ENCODE measurements around the gene NUCB2. TPM values are rescaled to one million over a fixed set of nuclear protein-coding genes. Genes with fewer than 3 reads are reported as not detected.

The NUCB2 gene
- polyA plus RNA-seq, 1 donor (not counting 4 experiments of a cell fraction or from before 2014, with no cell fraction given) = 44.2 TPM

DNA sequence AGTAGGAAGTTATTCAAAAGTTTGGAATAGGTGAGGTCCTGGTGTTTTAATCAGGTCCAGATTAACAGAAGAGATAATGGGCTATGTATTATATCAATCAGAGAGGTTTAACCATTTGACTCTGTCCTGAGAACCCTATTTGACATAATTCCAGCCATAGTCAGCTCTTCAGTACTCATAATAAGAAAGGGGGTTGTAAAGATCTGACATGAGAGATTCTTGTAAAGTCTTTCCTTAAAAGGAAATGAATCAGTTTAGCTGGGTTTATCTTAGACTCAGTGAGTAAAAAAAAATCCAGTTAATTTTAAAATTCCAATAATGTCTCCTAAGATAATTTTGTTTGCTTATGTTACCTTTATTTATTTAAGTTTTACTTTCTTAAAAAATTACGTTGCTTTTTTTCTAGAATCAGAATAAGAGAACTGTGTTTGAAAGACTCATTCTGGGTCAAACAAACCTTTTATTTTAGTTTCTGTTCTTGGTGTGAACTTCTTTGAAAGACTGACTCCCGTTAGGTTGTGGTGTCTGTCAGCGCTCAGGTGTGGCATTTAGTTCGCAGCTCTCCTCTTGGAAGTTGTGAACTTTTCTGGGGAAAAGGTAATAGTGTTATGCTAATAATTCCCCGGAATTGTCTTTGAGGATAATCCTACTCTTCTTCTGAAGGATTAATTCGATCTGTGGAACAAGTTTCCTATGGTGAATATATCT, 20.5 kb downstream of the NUCB2 start:
- Histone ChIP-seq H3K9me3 (ENCODE audit: control insufficient read depth, low read depth, low read length) (no peaks in the 10 kb centered on the region), H2AFZ (ENCODE audit: control insufficient read depth, low read length) (no peak overlapping the region), H3K36me3 (ENCODE audit: control insufficient read depth in 2 of 2, extremely low read depth in 1 of 2, insufficient read depth in 2 of 2, low read length in 2 of 2) (peaks cover 0 to 1% of the 10 kb centered on the region in 2 experiments), H3K27me3 (ENCODE audit: control insufficient read depth, extremely low read depth, insufficient read depth, low read length) (no peaks in the 10 kb centered on the region), H3K79me2 (ENCODE audit: control insufficient read depth, insufficient read depth, low read length) (no peaks in the 10 kb centered on the region), H3K4me3 (ENCODE audit: control insufficient read depth in 2 of 3, extremely low read depth in 1 of 3, insufficient read depth in 2 of 3, low read depth in 1 of 3, low read length in 3 of 3) (no peak overlapping the region), H3K4me2 (ENCODE audit: control insufficient read depth, extremely low read depth, insufficient read depth, low read depth, low read length) (no peak overlapping the region), H4K20me1 (ENCODE audit: control insufficient read depth, extremely low read depth, insufficient read depth, low read length) (peaks cover 2% of the 10 kb centered on the region), H3K9ac (ENCODE audit: control insufficient read depth, extremely low read depth, insufficient read depth, low read length) (no peak overlapping the region), H3K9me1 (ENCODE audit: control insufficient read depth, extremely low read depth, insufficient read depth, low read length) (no peaks in the 10 kb centered on the region), H3K27ac (ENCODE audit: control insufficient read depth, insufficient read depth, low read length) (no peak overlapping the region), H3K4me1 (ENCODE audit: control insufficient read depth, extremely low read depth, insufficient read depth, low read length) (no peaks in the 10 kb centered on the region)
- dilution Hi-C loops (cut with MboI; ENCODE audit: extremely low pct_ligation_motif_present, low sequenced_read_pairs) = no loop called here
- no peak for DNase-seq (ENCODE audit: low read depth, low spot score)
- no peak for TF ChIP-seq CTCF (optimal IDR thresholded peaks at IDR 0.05 in 1 of 3, IDR thresholded peaks at IDR 0.05 in 1 of 3, conservative IDR thresholded peaks at IDR 0.05 in 1 of 3; ENCODE audit: extremely low read depth in 1 of 3, insufficient read depth in 2 of 3, low read length in 3 of 3)
- TF ChIP-seq EZH2 (IDR thresholded peaks at IDR 0.05; ENCODE audit: low read length) = no peak
- no peak for FAIRE-seq

DNA sequence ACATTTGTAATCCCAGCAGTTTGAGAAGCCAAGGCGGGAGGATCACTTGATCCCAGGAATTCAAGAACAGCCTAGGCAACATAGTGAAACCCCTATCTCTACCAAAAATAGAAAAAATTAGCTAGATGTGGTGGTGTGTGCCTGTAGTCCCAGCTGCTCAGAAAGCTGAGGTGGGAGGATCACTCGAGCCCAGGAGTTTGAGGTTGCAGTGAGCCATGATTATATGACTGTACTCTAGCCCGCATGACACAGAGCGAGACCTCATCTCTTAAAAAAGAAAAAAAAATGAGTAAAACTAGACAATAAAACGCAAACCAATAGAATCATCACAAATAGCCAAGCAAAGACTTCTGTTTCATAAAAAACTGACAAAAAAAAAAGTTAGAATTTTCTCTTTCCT, 21.8 kb downstream of the NUCB2 start:
- no peak for TF ChIP-seq CTCF (optimal IDR thresholded peaks at IDR 0.05 in 1 of 3, IDR thresholded peaks at IDR 0.05 in 1 of 3, conservative IDR thresholded peaks at IDR 0.05 in 1 of 3; ENCODE audit: extremely low read depth in 1 of 3, insufficient read depth in 2 of 3, low read length in 3 of 3)
- no peak for TF ChIP-seq EZH2 (IDR thresholded peaks at IDR 0.05; ENCODE audit: low read length)
- Histone ChIP-seq H3K79me2 (ENCODE audit: control insufficient read depth, insufficient read depth, low read length) (no peaks in the 10 kb centered on the region), H3K9ac (ENCODE audit: control insufficient read depth, extremely low read depth, insufficient read depth, low read length) (no peak overlapping the region), H3K27ac (ENCODE audit: control insufficient read depth, insufficient read depth, low read length) (no peak overlapping the region), H3K36me3 (ENCODE audit: control insufficient read depth in 2 of 2, extremely low read depth in 1 of 2, insufficient read depth in 2 of 2, low read length in 2 of 2) (peaks cover 0 to 1% of the 10 kb centered on the region in 2 experiments), H2AFZ (ENCODE audit: control insufficient read depth, low read length) (no peak overlapping the region), H4K20me1 (ENCODE audit: control insufficient read depth, extremely low read depth, insufficient read depth, low read length) (peaks cover 2% of the 10 kb centered on the region), H3K9me1 (ENCODE audit: control insufficient read depth, extremely low read depth, insufficient read depth, low read length) (no peaks in the 10 kb centered on the region), H3K4me1 (ENCODE audit: control insufficient read depth, extremely low read depth, insufficient read depth, low read length) (no peaks in the 10 kb centered on the region), H3K4me3 (ENCODE audit: control insufficient read depth in 2 of 3, extremely low read depth in 1 of 3, insufficient read depth in 2 of 3, low read depth in 1 of 3, low read length in 3 of 3) (no peak overlapping the region), H3K27me3 (ENCODE audit: control insufficient read depth, extremely low read depth, insufficient read depth, low read length) (no peaks in the 10 kb centered on the region), H3K4me2 (ENCODE audit: control insufficient read depth, extremely low read depth, insufficient read depth, low read depth, low read length) (no peak overlapping the region), H3K9me3 (ENCODE audit: control insufficient read depth, low read depth, low read length) (no peaks in the 10 kb centered on the region)
- DNase-seq (ENCODE audit: low read depth, low spot score) (no peak), FAIRE-seq (no peak)
- dilution Hi-C loops (cut with MboI; ENCODE audit: extremely low pct_ligation_motif_present, low sequenced_read_pairs) = no loop called here
